Fibroblast of skin of right biceps (primary cell): ENCODE data around the gene GRIA1.
"Not testable (repeated sequence)": the region's sequence is repeated elsewhere in the genome, so short reads cannot be mapped to it uniquely, and the experiment has no call there.

ENCODE experiments used
- DNase-seq: peaks from one replicate; pipeline ENCODE4 v3.0.0-alpha.2; 2013

Gene GRIA1

DNA sequence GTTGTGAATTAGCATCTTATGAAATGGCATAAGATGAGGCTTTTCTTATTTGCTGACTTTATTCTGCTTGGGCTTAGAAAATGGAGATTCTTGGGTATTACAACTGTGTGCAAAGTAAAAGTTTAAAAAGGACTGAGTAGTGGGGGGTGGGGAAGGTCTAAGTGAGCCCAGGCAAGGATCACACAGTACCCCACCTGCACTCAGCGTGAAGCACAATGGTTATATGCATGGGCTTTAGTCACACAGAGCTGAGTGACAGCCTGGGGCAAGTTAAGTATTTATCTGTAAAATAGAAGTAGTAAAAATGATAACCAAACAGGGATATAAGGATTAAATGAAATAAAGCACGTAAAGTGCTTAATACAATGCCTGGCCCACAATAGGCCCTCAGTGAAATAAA is 300.9 kb downstream of the GRIA1 start:
- DNase-seq: no peak

DNA sequence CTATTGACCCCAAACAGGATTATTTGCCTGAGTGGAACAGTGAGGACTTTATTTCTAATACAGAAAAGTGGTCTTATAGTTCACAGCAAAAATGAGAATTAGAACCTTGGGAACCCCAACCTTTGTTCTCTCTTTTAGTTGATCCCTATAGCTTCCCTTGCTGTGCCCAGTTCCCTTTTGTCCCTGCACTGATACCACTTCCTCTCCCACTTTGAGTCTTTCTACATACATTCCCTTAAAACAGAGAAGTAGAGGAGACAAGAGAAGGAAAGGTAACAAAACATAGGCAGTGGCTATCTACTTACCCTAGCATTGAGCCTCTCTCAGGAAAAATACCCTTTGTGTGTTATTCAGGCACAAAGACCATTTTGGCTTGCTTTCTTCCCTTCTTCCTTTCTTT is 301.8 kb downstream of the GRIA1 start:
- no peak for DNase-seq

DNA sequence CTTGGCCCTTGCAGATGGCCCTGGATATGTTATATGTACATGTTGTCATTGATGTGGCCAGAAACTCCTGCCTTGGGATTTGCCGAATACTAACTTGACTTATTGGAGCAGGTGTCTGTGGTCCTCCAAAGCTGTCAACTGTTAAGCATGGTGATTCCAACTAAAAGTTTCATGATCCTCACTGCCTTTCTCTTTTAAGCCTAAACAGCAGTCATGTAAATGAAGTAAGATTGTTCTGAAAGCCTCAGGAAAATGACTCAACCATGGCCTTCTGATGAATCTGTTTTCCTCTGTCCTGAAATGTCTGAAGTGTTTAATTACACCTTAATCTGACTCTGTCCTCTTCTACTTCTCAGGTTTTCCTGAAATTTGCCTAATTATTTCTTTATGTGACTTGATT is 303.2 kb downstream of the GRIA1 start:
- DNase-seq: no peak

DNA sequence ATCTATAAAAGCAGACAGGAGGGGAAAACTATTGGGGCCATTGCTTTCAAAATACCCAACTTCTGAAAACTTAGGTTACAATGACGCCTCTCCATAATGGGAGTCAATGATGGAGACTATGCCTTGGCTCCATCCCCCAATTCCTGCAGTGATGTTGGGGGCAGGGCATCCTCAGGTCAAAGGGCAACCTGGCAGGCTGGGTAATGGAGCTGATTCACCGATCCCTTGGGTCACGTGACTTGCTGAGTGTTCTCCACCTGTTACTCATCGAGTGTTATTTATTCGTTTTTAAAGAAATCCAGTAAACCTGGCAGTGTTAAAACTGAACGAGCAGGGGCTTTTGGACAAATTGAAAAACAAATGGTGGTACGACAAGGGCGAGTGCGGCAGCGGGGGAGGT is 303.9 kb downstream of the GRIA1 start:
- DNase-seq: no peak

DNA sequence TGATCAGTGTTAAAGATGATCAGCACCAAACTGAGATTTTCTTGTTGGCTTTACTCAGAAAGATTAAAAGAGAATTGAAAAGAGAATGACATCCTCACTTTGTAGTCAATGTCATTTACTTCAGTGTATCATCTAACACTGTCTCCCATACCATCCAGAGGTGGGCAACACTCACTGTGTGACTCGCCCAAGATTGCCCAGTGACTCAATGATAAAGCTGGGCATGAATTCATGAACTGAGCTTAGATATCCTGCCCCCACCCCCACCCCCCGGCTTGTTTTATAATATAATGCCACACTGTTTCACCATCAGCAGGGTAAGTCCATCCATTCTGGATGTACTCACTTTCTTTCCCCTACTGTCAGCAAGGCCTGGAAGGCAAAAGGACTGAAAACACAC is 306.1 kb downstream of the GRIA1 start:
- no peak for DNase-seq

DNA sequence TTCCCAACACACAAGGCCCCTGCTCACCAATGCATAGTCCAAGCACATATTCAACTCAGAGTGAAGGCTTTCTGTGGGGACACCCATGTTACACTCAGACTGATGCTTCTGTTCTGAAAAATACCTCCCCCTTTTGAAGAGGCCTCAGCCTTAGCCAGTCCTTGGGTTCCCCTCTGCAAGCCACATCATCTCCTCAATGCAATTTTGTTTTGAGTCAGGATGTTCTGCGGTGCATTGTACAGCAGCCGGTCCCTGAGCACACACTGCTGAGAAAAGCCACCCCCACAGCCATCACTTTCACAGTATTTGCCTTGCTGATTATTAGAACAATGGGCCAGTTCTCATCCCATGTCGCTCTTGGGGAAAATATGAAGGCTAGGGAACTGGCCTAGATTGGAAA is 307.0 kb downstream of the GRIA1 start:
- DNase-seq: no peak

DNA sequence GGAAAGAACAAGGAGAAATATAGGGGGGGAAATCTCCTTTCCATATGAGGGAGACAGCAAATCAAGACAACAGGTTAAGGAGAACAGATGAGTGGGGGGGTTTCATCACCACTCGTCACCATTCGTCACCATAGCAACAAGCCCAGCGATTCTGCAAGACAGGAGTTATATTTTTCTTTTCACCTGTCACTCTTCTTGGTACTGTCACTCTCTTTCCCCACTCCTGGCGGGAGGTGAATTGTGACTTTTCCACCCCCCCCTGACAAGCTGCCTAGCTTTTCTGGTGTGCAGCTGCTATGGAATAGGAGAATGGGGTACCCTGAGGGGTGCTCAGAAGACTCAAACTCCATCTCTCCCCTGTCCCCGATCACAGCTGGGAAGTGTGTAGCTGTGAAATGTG is 308.4 kb downstream of the GRIA1 start:
- DNase-seq: no peak

DNA sequence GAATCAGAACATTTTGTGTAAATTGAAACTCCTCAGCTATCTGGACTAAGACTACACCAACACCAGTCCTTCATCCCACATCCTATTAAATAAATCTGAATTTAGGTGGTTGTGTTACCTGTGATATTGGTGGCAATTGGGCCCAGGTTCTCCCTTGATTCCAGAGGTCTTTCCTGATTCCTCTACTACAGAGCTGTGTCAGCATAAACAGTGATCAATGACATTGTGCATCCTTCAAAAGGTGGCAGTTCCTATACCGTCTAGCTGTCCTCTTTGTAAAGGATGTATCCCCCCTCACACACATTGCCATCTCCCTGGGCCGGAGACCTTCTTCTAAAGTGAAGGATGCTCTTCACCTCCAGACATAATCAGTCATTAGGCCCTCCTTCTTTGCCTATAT is 309.0 kb downstream of the GRIA1 start:
- DNase-seq: no peak

DNA sequence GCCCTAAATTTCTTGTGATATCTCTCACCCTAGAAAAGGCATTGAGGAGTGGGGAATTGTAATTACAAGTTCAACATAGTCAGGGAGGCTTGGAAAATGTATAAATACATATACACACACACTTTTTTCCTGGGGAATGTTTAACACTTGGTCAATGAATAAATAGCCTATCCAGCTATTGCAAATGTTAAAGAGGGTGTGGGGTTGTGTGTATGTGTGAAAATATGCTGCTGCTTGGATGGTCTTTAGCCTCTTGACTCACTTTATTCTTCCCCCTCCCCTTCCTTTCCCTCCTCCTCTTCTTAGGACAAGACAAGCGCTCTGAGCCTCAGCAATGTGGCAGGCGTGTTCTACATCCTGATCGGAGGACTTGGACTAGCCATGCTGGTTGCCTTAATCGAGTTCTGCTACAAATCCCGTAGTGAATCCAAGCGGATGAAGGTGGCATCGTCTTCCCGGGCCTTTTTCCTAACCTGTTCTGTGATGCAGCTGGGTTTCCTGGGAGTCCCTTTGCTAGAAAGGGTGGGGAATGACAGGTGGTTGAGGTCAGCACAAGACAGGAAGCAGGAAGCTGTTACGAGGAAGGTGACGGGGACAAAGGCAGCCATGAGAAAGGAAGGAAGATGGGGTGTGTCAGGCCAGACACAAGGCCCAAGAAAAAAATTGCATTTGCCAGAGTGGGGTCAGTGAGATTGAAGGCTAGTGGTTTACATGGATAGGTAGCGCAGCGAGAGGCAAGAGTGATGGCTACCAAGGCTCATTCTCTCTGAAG is 311.8 kb downstream of the GRIA1 start:
- no peak for DNase-seq

DNA sequence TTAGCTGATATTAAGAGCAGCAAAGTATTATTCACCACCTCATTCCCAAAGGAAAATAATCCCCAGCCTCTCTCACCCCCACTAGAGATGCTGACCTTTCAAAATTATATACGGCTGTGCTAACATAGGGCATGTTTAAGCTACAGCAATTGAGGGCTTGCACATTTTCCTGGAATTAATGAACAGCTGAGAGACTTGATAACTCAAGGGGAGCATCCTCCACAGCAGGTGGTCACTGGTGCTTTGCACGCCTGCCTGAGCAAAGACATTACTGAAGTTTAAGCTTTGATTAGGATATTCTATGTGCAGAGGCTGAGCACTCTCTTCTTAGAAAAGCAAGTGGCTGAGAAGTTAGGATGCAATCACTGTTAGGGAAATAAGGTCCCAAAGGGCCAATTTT is 317.3 kb downstream of the GRIA1 start:
- DNase-seq: no peak

DNA sequence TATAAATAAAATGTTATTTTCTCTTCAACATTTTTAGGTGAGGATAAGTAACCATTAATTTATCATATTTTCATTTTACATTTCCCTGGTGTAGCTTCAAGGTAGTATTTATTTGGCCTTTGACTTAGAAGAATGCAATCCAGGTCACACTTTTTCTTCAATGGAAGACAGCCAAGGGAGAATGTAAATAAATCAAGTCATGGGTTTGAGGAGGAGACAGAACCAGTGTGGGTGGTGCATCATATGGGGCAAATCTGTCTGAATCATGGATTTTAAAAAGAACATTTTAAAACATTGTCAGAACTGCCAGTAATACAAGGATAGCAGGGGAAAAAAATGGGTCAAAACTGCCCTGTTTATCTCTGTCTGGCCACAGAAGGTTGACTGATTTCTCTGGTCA is 318.7 kb downstream of the GRIA1 start:
- peak; percentile 45 for DNase-seq

DNA sequence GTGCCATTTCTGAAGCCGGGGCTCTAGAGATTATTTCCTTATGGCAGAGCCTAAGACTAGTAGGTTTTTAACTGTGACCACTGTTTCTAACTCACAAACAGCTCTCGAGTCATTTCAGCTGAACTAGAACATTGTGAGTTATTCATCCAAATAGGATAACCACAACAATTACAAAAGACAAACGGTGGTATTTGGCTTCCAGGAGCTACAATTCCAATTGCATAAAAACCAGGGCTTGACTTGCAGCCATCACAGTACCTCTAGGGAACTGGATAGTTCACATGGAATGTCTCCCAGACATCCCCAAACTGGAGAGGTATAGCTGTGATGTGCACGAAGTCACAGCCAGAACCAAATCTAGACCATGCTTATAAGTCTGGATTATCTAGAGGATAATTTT is 323.4 kb downstream of the GRIA1 start:
- peak; percentile 70 for DNase-seq

DNA sequence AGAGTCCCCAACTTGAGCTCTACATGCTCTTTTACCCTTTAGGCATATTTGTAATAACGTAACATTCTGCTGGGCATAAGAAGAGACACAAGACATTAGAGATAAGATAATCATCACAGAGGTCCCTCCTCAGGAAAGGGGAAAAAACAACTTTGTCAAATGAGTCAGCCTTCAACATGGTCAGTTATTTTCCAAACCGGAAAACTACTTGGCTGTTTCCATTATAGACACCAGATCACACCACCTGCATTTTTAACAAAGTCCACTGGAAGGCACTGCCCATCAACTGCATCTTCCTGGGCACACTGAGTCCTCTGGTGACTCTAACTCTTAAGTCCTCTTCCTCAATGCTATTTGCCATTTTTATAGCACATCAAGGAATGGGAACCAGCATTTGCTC is 326.4 kb downstream of the GRIA1 start:
- DNase-seq: no peak

DNA sequence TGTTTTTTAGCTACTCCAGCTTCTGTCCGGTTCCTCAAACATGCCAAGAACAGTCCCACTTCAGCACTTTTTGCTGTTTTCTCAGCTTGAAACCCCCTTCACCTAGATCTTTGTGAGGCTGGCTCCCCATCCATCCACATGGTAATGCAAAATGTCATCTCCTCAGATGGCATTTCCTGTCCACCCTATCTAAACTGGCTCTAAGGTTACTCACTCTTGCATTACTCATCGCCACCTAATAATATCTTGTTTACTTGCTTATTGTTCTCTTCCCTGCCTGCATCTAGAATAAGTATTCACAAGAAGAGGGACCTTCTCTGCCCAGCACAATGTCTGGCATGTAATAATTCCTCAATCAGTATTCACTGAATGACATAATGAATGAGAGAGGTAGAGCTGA is 328.2 kb downstream of the GRIA1 start:
- DNase-seq: peak; percentile 47

DNA sequence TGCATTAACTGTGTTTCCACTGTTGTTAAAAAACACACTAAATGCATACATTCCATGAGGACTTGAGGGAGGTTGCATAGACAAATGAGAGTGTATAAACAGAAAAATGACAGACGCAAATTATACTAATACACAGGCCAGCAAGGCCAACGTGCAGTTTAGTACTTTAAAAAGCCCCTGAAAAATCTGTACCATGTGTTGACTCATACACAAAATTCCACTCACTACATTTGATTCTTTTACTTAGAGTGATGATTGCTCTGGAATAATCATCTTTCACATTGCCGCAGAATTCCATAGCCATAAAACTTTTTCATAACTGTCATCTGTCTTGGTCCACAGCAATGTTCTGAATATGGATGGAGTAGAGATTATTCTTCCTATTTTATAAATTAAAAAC is 332.6 kb downstream of the GRIA1 start:
- DNase-seq: peak; percentile 64

DNA sequence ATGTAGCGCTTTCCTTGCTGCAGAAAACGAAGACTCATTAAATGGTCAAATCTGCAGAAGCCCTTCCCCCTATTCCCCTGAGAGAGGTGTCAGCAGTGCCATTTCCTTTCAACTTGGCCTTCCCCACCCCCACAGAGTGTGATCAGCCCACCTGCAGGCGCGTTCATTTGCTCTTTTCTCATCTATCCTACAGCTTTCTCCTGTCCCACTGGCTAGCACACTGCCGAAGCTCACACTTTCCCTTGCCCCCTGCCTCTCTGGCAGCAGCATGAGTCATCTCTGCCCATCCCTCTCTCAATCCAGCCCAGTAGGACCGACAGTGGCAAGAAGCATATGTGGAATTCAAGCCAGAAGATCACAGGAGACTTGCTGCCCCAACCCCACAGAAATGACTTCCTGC is 334.4 kb downstream of the GRIA1 start:
- peak; percentile 38 for DNase-seq

DNA sequence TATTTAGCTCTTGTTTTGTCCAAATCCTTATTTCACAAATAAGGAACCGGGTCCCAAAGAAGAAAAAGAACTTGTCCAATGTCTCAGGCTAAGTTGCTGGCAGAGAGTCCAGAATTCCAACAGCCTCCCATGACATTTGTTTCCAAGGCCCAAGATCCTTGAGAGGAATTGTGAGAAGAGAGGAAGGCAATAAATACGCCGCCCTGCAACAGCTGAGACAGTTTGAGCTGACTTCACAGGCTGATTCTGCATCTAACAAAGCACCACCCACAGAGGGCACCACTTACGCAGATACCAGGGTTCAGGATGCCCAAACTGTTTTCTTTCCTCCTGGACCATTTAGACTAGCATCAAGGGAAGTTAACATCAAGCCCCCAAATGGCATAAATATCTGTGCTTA is 336.9 kb downstream of the GRIA1 start:
- DNase-seq: no peak

DNA sequence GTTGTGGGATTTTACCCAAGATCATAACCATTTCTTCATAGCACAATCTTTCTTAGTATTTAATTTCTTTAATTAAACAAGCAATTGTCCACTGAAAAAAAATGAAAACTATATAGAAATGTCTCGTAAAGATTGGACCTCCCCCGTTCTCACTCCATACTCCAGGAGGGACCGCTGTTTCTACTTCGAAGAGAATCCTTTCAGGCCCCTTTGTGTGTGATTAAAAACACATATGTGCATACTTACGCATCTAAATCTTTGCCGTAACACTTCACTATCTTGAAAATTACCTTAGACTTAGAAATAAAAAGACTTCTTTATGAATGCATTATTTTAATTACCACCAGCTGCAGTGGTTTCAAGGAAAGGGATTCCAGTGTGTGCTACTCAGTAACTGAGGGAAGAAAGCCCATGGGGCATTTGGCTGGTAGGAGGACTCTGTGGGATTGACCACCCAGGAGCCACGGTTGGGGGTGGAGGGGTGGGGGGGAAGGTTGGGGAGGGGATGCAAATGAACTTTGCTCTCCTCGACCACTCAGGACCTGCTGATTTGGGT is 339.1 kb downstream of the GRIA1 start:
- DNase-seq: peak; percentile 80

DNA sequence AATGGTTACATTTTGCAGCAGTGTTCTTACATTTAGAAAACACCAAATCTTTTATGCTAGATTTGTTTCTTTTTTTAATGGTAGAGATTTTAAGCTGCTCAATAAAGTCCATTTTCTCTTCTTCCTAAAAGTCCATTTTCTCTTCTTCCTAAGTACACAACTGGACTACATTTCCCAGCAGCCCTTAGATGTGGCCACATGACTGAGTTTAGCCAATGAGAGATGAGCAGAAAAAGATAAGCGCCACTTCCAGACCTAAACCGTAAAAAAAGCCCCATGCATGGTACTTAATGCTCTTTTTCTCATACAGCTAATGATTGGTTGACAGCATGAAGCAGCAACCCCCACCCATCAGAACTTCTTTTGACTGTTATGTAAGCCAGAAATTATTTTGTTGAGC is 341.5 kb downstream of the GRIA1 start:
- no peak for DNase-seq

DNA sequence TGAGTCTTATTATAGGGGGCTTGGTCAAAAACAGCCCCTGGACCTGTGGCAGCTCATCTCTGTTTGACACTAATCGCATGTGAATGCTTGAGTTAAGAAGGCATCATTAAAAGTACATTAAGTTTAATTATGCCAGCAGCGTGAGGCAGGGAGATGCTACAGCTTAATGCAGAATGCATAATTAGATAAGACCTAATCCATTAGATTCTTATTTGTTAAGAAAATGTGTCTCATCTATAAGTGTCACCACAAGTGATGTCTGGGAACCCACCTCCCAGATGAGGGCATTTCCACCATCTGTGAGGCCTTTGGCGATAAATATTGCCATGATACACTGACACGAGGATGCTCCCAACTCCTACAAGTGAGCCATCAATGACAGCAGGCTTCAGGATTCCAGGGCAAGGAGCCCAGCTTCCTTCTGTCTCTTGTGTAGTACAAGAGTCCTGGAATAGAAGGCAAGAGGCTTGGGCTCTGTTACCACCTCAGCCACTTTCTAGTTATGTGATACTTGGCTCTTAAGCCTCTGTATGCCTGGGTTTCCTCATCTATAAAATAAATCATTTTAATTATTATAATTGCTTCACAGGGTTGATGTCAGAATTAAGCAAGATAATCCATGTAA is 345.5 kb downstream of the GRIA1 start:
- no peak for DNase-seq

DNA sequence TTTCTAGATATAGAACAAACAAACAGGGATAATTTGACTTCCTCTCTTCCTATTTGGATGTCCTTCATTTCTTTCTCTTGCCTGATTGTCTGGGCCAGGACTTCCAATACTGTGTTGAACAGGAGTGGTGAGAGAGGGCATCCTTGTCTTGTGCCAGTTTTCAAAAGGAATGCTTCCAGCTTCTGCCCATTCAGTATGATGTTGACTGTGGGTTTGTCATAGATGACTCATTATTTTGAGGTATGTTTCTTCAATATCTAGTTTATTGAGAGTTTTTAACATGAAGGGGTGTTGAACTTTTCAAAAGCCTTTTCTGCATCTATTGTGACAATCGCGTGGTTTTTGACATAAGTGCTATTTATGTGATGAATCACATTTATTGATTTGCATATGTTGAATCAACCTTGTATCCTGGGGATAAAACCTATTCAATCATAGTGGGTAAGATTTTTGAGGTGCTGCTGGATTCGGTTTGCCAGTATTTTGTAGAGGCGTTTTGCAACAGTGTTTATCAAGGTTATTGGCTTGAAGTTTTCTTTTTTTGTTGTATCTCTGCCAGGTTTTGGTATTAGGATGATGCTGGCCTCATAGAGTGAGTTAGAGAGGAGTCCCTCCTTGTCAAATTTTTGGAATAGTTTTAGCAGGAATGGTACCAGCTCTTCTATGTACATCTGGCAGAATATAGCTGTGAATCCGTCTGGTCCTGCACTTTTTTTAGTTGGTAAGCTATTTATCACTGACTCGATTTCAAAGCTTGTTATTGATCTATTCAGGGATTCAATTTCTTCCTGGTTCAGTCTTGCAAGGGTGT is 359.0 kb downstream of the GRIA1 start:
- not testable (repeated sequence) for DNase-seq

DNA sequence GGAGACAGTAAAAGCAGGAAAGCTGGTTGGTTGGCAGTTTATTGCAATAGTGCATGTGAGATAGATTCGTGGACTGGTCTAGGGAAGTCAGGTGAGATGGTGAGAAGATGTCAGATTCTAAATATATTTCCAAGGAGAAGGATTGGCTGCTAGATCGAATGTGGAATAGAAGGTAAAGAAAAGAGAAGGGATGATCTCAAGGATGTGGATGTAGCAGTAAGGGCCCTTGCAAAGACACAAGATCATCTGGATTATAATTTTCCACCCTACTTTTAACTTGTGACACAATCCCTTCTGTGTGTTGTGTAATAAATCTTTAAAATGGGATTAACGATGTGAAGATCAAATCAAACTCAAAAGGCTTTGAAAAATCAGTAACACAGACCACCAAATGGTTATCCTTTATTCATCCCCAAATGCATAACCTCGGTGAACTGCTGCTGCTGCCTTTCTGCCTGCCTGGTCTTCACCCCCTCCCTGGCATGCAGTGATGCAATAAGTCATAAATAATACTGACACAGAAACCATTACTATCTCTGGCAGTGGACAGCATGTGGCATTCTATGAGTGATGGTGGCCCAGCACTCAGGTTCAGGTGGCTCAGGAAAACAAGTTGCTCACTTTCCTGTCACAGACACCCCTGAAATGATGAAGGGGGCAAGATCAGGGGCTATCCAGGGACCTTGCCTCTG is 369.9 kb downstream of the GRIA1 start:
- no peak for DNase-seq

DNA sequence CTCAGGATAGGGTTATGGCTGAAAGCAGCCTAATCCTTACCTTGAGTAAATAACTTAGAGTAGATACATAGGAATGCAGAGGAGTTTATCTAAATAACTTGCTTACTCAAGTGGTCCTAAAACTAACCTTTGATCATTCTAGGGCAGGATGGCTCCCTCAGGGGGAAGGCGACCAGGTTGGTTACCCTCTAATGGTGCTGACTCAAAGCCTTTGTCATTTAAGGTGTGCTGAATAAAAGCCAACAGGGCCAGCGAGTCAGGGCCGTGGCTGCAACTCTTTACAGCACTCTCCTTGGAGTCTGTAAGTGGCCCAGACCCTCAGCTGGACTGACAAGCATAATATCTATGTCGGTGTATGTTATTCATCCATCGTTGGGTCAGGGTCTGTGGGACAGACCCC is 372.4 kb downstream of the GRIA1 start:
- not testable (repeated sequence) for DNase-seq
